Fibroblast of the aortic adventitia (primary cell): Measurements from ENCODE around the gene PRR36. TPM values are rescaled to one million over a fixed set of nuclear protein-coding genes. Genes with fewer than 3 reads are reported as not detected.
"Not testable (repeated sequence)": the region's sequence is repeated elsewhere in the genome, so short reads cannot be mapped to it uniquely, and the experiment has no call there.

Source experiments
- DNase-seq: peaks from one replicate; pipeline ENCODE4 v3.0.0-alpha.2; 2010; ENCODE audit warnings: low read depth
- H3K4me3 ChIP-seq: 2 replicates; pipeline ENCODE4 v1.5.1; 2011; ENCODE audit warnings: low read depth, mild to moderate bottlenecking, control low read depth, low read length, moderate library complexity
- CTCF ChIP-seq: IDR thresholded peaks from 2 replicates; pipeline ENCODE4 v1.5.1; 2011; ENCODE audit warnings: mild to moderate bottlenecking, low read length, control low read depth, inconsistent platforms; ENCODE audit not compliant: insufficient read depth
- total RNA-seq: library from RNA; depleted of rRNA; stranded (reverse); fragments of >200 nt; gene quantifications from 2 replicates; pipeline ENCODE4 v1.2.3, GENCODE V29; 2012; ENCODE audit warnings: low replicate concordance

PRR36 gene
- total RNA-seq, 1 donor: 0.09 TPM

- no peak for TF ChIP-seq CTCF
- H3K4me3 ChIP-seq: peak overlapping the region; percentile 82
- DNase-seq: peak; percentile 97
Measured at GRCh38 chr19:7920519-7921301, 46.5 kb upstream of the PRR36 start.

GRCh38 chr19:7919610-7920518, 45.7 kb upstream of the PRR36 start, which contains the start of gene SNAPC2:
Gene SNAPC2 (plus strand): TSS chr19:7920338. CDS start chr19:7920367, 29 bp downstream.
- no peak for TF ChIP-seq CTCF
- DNase-seq: peak; percentile 93
- H3K4me3 ChIP-seq: peak within 1 kb of the TSS; percentile 82

GRCh38 chr19:7918615-7919421, 44.6 kb upstream of the PRR36 start:
- H3K4me3 ChIP-seq: no peak overlapping the region
- DNase-seq: no peak
- TF ChIP-seq CTCF: no peak

- peak overlapping the region; percentile 14 for H3K4me3 ChIP-seq
- DNase-seq: not testable (repeated sequence)
Measured at GRCh38 chr19:7918062-7918614, 43.9 kb upstream of the PRR36 start.

GRCh38 chr19:7917267-7918061, 43.3 kb upstream of the PRR36 start:
- H3K4me3 ChIP-seq: peak overlapping the region; percentile 47
- peak; percentile 63 for TF ChIP-seq CTCF
- DNase-seq: peak; percentile 45

GRCh38 chr19:7916955-7917266, 42.7 kb upstream of the PRR36 start:
- H3K4me3 ChIP-seq: peak overlapping the region; percentile 47
- no peak for TF ChIP-seq CTCF
- DNase-seq: no peak
